Stimulated activated effector memory CD8-positive, alpha-beta T cell treated with anti-CD3 and anti-CD28 coated beads, Interleukin-12 subunit alpha, Interleukin-12 subunit beta, amount 100 ng/mL, for 72 hours (primary cell): ENCODE data around the gene R3HDM2.

Experiments
- ATAC-seq: fragments of 150-1000 bp; cut with Tn5 transposase; 2 replicates; pipeline ENCODE4 v1.10.0; 2021
- DNase-seq, 2 donors: peaks; one replicate each; pipeline ENCODE4 v3.0.0; 2021 to 2022; ENCODE audit warnings: low spot score in 2 of 2
- H3K27ac Mint-ChIP-seq: one replicate; pipeline ENCODE4 v1.8.0; 2022; ENCODE audit warnings: mild to moderate bottlenecking, mixed read lengths
- H3K36me3 Mint-ChIP-seq: one replicate; pipeline ENCODE4 v1.8.0; 2022; ENCODE audit warnings: mild to moderate bottlenecking, mixed read lengths
- H3K4me1 Mint-ChIP-seq: one replicate; pipeline ENCODE4 v1.8.0; 2022; ENCODE audit warnings: mixed read lengths
- H3K4me3 Mint-ChIP-seq: one replicate; pipeline ENCODE4 v1.8.0; 2022; ENCODE audit warnings: mild to moderate bottlenecking, mixed read lengths
- H3K9me3 Mint-ChIP-seq: one replicate; pipeline ENCODE4 v1.8.0; 2022; ENCODE audit warnings: mixed read lengths

R3HDM2 gene

DNA sequence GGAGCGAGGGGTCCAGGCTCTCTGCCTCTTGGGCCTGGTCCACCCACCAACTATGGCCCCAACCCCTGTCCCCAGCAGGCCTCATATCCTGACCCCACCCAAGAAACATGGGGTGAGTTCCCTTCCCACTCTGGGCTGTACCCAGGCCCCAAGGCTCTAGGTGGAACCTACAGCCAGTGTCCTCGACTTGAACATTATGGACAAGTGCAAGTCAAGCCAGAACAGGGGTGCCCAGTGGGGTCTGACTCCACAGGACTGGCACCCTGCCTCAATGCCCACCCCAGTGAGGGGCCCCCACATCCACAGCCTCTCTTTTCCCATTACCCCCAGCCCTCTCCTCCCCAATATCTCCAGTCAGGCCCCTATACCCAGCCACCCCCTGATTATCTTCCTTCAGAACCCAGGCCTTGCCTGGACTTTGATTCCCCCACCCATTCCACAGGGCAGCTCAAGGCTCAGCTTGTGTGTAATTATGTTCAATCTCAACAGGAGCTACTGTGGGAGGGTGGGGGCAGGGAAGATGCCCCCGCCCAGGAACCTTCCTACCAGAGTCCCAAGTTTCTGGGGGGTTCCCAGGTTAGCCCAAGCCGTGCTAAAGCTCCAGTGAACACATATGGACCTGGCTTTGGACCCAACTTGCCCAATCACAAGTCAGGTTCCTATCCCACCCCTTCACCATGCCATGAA is 40.3 kb upstream of the R3HDM2 start:
- Mint-ChIP-seq H3K36me3 (peaks cover 83% of the 10 kb centered on the region), H3K4me3 (no peak overlapping the region), H3K27ac (peak overlapping the region; percentile 69), H3K9me3 (no peaks in the 10 kb centered on the region), H3K4me1 (peaks cover 52% of the 10 kb centered on the region)
- ATAC-seq, result no peak
- DNase-seq, result no peak

- no peak overlapping the region for H3K4me3 Mint-ChIP-seq
- DNase-seq (no peak), ATAC-seq (no peak)
- H3K9me3 Mint-ChIP-seq, result no peaks in the 10 kb centered on the region
- H3K4me1 Mint-ChIP-seq, result peaks cover 50% of the 10 kb centered on the region
- peaks cover 81% of the 10 kb centered on the region for H3K36me3 Mint-ChIP-seq
- H3K27ac Mint-ChIP-seq, result peak overlapping the region; percentile 69
Observed at GRCh38 chr12:57470286-57470969, 39.6 kb upstream of the R3HDM2 start.

DNA sequence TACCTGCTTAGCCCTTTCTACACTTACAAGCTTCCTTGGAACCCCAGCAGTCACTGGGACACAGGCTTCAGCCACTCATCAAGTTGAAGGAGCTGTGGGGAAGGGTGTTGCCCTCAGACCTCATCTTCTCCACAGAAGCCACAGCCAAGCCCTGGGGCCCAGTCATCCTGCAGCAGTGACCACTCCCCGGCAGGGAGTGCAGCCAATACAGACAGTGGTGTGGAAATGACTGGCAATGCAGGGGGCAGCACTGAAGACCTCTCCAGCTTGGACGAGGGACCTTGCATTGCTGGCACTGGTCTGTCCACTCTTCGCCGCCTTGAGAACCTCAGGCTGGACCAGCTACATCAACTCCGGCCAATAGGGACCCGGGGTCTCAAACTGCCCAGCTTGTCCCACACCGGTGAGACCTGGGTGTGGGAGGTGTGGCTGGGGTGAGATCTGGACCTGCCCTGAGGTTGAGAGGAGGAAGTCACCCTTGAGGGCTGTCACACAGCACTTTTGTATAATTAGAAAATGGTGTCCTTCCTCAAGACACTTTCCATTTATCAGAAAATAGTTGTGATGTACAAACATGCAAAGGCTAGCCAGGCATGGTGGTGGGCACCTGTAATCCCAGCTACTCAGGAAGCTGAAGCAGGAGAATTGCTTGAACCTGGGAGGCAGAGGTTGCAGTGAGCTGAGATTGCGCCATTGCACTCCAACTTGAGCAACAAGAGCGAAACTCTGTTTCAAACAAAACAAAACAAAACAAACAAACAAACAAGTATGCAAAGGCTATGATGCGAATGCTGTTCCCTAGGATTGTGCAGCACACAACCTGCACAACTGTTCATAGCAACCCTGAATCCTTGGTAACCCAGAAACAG is 38.7 kb upstream of the R3HDM2 start:
- peaks cover 80% of the 10 kb centered on the region for H3K36me3 Mint-ChIP-seq
- ATAC-seq (no peak), DNase-seq (no peak)
- no peaks in the 10 kb centered on the region for H3K9me3 Mint-ChIP-seq
- H3K27ac Mint-ChIP-seq, result no peak overlapping the region
- peaks cover 50% of the 10 kb centered on the region for H3K4me1 Mint-ChIP-seq
- no peak overlapping the region for H3K4me3 Mint-ChIP-seq

- H3K9me3 Mint-ChIP-seq, result no peaks in the 10 kb centered on the region
- ATAC-seq, result no peak
- peaks cover 71% of the 10 kb centered on the region for H3K36me3 Mint-ChIP-seq
- no peak for DNase-seq
- no peak overlapping the region for H3K4me3 Mint-ChIP-seq
- peak overlapping the region; percentile 26 for H3K27ac Mint-ChIP-seq
- peaks cover 47% of the 10 kb centered on the region for H3K4me1 Mint-ChIP-seq
Observed at GRCh38 chr12:57467915-57468314, 37.1 kb upstream of the R3HDM2 start.

DNA sequence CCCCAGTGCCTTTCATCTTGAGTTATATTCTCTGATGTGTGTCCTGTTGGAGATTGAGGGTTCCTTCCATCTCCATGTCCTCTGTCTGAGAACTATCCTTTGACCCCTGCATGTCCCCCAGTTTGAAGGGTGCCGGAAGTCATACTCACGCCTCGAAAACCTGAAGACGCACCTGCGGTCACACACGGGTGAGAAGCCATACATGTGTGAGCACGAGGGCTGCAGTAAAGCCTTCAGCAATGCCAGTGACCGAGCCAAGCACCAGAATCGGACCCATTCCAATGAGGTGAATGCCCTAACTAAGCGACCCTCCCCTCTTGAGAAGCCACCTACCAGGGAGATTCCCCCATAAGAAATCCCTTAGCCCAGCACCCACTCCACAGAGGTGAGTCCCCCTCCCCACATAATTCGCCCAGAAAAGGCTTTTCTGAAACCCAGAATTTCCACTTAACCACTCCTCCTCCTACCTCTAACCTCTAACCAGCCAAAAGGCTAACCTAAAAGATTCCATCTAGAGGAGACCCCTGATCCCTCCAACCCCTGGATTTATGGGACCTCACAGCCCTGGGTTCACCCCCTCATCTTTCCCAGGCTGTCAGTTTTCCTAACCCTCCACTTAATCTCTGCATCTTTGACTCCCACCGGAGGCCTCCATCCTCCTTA is 36.5 kb upstream of the R3HDM2 start:
- H3K36me3 Mint-ChIP-seq, result peaks cover 71% of the 10 kb centered on the region
- ATAC-seq (no peak), DNase-seq (no peak)
- H3K4me3 Mint-ChIP-seq, result no peak overlapping the region
- H3K9me3 Mint-ChIP-seq, result no peaks in the 10 kb centered on the region
- peak overlapping the region; percentile 26 for H3K27ac Mint-ChIP-seq
- H3K4me1 Mint-ChIP-seq, result peaks cover 48% of the 10 kb centered on the region

GRCh38 chr12:57465747-57466505 is 35.1 kb upstream of the R3HDM2 start:
- no peak for DNase-seq
- no peak for ATAC-seq
- Mint-ChIP-seq H3K27ac (no peak overlapping the region), H3K4me3 (no peak overlapping the region), H3K9me3 (no peaks in the 10 kb centered on the region), H3K4me1 (peaks cover 50% of the 10 kb centered on the region), H3K36me3 (peaks cover 58% of the 10 kb centered on the region)

DNA sequence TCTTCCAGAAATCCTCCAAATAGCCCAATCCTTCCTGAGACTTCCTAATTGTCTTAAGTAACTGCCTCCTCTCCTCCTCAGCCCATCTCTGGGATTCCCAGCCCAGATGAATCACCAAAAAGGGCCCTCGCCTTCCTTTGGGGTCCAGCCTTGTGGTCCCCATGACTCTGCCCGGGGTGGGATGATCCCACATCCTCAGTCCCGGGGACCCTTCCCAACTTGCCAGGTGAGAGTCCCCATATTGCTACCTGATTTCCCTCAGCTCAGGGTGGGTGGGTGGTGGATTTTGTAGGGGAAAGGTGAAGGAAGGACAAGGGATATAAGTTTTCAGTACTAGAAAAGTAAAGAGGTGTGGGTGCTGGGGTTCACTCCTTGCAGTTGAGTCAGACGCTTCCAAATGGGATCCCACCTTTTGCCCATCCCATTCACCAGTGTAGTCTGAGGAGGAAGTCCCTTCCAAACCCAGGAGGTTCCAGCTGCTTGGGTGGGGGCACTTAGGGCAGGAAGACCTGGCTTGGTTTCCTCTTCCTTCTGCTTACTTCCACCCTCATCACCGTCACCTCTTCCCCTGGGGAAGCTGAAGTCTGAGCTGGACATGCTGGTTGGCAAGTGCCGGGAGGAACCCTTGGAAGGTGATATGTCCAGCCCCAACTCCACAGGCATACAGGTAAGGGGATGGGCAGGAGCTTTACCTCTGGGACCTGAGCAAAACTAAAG is 34.3 kb upstream of the R3HDM2 start:
- DNase-seq (no peak), ATAC-seq (no peak)
- Mint-ChIP-seq H3K9me3 (no peaks in the 10 kb centered on the region), H3K36me3 (peaks cover 58% of the 10 kb centered on the region), H3K27ac (peak overlapping the region; percentile 59), H3K4me1 (peaks cover 55% of the 10 kb centered on the region), H3K4me3 (peak overlapping the region; percentile 80)

- ATAC-seq (no peak), DNase-seq (no peak)
- H3K4me1 Mint-ChIP-seq, result peaks cover 59% of the 10 kb centered on the region
- peaks cover 52% of the 10 kb centered on the region for H3K36me3 Mint-ChIP-seq
- H3K4me3 Mint-ChIP-seq, result peak overlapping the region; percentile 80
- H3K9me3 Mint-ChIP-seq, result no peaks in the 10 kb centered on the region
- peak overlapping the region; percentile 59 for H3K27ac Mint-ChIP-seq
Observed at GRCh38 chr12:57464569-57464968, 33.7 kb upstream of the R3HDM2 start.

GRCh38 chr12:57462912-57463253 is 32.0 kb upstream of the R3HDM2 start:
- Mint-ChIP-seq H3K27ac (peak overlapping the region; percentile 73), H3K36me3 (peaks cover 35% of the 10 kb centered on the region), H3K4me1 (peaks cover 63% of the 10 kb centered on the region), H3K4me3 (peak overlapping the region; percentile 80), H3K9me3 (no peaks in the 10 kb centered on the region)
- ATAC-seq (no peak), DNase-seq (no peak)

DNA sequence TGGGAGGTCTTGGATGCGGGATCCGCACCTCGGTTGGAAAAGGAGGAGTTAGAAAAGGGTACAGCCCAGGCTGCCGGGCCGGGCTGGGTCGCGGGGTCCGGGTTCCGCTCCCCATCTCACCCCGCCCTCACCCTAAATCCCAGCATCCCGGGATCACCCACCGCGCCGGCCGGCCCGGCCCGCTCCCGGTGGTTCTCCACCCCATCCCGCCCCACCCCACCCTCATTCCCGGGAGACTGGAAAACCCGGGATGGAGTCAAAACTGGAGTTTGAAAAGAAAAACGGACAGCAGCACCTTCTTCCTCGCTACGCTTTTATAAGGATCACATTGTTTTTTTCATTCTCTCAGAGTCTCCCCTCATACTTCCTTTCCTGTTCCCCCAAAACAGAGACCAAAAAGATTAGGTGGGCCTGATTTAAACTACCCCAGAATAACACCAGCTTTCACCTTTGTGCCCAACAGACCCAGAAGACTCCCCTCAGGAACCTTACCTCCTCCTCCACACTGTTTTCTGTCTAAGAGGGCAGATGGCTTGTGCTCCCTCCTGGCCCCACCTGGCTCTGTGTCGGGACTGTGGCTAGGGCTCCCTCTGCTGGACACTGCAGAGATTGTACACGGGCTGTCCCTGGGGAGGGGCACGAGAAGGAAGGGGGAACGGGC is 31.5 kb upstream of the R3HDM2 start:
- ATAC-seq, result peak; percentile 87
- H3K4me3 Mint-ChIP-seq, result peak overlapping the region; percentile 80
- H3K36me3 Mint-ChIP-seq, result peaks cover 30% of the 10 kb centered on the region
- DNase-seq, result peak; percentile 88 to 96
- no peaks in the 10 kb centered on the region for H3K9me3 Mint-ChIP-seq
- peak overlapping the region; percentile 73 for H3K27ac Mint-ChIP-seq
- peaks cover 59% of the 10 kb centered on the region for H3K4me1 Mint-ChIP-seq

GRCh38 chr12:57461917-57462250 is 31.0 kb upstream of the R3HDM2 start:
- H3K9me3 Mint-ChIP-seq, result no peaks in the 10 kb centered on the region
- peak overlapping the region; percentile 80 for H3K4me3 Mint-ChIP-seq
- peaks cover 25% of the 10 kb centered on the region for H3K36me3 Mint-ChIP-seq
- ATAC-seq, result no peak
- peak in 1 of 2 donors; percentile 61 for DNase-seq
- peaks cover 59% of the 10 kb centered on the region for H3K4me1 Mint-ChIP-seq
- peak overlapping the region; percentile 73 for H3K27ac Mint-ChIP-seq

DNA sequence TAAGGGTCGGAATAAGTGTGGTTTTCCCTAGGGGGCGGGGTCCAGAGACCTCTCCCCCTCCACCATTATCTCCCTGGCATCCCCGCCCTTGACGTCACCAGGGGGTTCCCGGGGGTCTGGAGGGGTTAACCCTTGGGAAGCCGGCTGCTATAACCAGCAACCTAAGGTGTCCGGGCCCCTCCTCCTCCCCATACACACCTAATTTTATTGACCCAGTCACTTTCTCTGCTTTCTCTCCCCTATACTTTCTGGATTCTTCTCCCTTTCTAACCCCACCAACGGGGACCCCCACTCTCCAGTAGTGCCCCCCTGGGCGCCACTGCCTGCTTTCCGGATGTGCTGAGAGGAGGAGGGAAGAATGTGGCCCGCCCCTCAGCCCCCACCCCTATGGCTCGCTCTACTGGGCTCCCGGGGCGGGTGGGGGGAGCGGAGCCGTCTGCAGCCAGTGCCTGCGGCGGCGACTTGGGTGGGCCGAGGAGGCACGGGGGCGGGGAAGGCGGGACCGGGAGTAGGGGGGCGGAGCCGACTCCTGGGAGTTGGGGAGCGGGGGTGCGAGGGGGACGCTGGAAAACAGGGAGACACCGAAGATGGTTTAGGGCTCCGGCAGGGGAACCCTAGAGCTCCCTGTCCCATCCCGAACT is 30.6 kb upstream of the R3HDM2 start:
- Mint-ChIP-seq H3K36me3 (peaks cover 25% of the 10 kb centered on the region), H3K4me3 (peak overlapping the region; percentile 80), H3K4me1 (peaks cover 61% of the 10 kb centered on the region), H3K9me3 (no peaks in the 10 kb centered on the region), H3K27ac (peak overlapping the region; percentile 73)
- peak in 1 of 2 donors; percentile 65 for DNase-seq
- ATAC-seq, result no peak

DNA sequence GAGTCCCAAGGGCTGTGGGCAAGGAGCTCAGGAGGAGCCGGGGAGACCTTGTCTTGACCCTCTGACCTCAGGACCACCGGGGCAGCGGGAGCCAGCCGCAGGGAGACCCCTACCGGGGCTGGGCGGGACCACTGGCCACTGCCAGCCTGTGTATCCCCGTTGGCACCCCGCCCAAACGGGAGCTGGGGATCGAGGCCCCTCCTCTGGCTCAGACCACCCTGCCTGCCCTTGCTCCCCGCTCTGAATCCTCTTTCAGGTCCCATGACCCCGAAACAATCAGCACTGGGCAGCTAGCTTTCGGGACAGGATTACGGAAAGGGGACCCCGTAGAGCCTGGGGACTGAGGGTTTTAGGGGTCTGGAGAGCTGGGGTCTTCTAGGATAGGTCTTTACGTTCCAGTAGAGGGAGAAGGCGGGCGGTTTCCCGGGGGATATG is 30.0 kb upstream of the R3HDM2 start:
- peak overlapping the region; percentile 73 for H3K27ac Mint-ChIP-seq
- no peak for ATAC-seq

More for the DNA sequence above, 30.0 kb upstream of the R3HDM2 start:
- Mint-ChIP-seq H3K4me3 (peak overlapping the region; percentile 80), H3K36me3 (peaks cover 22% of the 10 kb centered on the region), H3K9me3 (no peaks in the 10 kb centered on the region), H3K4me1 (peaks cover 67% of the 10 kb centered on the region)
- no peak for DNase-seq
